ENCODE results near the gene RANBP3.

DNA sequence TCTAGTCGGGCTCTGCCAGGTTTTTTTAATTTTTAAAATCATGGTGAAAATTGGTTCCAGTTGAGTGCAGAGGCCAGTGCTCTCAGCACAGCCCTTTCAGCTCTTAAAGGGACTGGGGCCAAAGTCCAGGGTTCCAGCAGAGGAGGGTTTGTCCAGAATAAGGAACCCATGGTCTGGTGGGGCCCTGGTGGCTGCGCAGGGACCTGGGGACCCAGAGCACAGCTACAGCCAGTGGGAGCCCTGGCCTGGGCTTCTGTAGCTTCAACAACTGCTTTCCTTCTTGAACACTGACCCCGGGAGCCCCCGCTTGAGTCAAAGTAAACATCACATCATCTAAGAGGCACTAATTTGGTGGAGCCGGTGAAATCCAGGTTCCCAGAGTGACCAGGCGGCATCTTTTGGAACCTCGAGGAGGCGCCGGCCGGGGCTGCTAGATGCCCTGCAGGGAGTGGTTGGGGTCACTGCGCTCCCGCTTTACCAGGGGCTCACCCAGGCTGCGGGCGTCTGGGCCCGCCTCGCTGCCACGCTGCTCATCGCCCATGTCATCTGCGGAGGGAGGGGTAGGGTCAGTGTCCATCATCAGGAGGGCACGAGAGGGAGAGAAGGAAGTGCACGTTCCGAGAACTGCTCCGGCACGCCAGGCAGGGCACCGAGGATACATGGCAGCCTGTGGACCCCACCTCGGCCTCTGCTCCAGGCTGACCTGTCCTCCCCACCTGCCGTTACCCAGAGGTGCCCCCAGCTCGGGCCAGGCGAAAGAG is 16.6 kb upstream of the RANBP3 start:
- TF ChIP-seq, protein P1, sequence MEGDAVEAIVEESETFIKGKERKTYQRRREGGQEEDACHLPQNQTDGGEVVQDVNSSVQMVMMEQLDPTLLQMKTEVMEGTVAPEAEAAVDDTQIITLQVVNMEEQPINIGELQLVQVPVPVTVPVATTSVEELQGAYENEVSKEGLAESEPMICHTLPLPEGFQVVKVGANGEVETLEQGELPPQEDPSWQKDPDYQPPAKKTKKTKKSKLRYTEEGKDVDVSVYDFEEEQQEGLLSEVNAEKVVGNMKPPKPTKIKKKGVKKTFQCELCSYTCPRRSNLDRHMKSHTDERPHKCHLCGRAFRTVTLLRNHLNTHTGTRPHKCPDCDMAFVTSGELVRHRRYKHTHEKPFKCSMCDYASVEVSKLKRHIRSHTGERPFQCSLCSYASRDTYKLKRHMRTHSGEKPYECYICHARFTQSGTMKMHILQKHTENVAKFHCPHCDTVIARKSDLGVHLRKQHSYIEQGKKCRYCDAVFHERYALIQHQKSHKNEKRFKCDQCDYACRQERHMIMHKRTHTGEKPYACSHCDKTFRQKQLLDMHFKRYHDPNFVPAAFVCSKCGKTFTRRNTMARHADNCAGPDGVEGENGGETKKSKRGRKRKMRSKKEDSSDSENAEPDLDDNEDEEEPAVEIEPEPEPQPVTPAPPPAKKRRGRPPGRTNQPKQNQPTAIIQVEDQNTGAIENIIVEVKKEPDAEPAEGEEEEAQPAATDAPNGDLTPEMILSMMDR (IDR thresholded peaks at IDR 0.05 in 2 of 3, conservative IDR thresholded peaks at IDR 0.05 in 1 of 3; ENCODE audit: borderline replicate concordance in 1 of 3, insufficient read depth in 1 of 3, low read depth in 2 of 3, low read length in 2 of 3) = no peak
- no peak for TF ChIP-seq RAD21 (IDR thresholded peaks at IDR 0.05; ENCODE audit: low read depth)
- TF ChIP-seq, protein P2, sequence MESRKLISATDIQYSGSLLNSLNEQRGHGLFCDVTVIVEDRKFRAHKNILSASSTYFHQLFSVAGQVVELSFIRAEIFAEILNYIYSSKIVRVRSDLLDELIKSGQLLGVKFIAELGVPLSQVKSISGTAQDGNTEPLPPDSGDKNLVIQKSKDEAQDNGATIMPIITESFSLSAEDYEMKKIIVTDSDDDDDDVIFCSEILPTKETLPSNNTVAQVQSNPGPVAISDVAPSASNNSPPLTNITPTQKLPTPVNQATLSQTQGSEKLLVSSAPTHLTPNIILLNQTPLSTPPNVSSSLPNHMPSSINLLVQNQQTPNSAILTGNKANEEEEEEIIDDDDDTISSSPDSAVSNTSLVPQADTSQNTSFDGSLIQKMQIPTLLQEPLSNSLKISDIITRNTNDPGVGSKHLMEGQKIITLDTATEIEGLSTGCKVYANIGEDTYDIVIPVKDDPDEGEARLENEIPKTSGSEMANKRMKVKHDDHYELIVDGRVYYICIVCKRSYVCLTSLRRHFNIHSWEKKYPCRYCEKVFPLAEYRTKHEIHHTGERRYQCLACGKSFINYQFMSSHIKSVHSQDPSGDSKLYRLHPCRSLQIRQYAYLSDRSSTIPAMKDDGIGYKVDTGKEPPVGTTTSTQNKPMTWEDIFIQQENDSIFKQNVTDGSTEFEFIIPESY (IDR thresholded peaks at IDR 0.05; ENCODE audit: extremely low read depth, insufficient replicate concordance, low read length) = no peak
- TF ChIP-seq SP1 (IDR thresholded peaks at IDR 0.05; ENCODE audit: low read depth) = no peak
- TF ChIP-seq, protein P3, sequence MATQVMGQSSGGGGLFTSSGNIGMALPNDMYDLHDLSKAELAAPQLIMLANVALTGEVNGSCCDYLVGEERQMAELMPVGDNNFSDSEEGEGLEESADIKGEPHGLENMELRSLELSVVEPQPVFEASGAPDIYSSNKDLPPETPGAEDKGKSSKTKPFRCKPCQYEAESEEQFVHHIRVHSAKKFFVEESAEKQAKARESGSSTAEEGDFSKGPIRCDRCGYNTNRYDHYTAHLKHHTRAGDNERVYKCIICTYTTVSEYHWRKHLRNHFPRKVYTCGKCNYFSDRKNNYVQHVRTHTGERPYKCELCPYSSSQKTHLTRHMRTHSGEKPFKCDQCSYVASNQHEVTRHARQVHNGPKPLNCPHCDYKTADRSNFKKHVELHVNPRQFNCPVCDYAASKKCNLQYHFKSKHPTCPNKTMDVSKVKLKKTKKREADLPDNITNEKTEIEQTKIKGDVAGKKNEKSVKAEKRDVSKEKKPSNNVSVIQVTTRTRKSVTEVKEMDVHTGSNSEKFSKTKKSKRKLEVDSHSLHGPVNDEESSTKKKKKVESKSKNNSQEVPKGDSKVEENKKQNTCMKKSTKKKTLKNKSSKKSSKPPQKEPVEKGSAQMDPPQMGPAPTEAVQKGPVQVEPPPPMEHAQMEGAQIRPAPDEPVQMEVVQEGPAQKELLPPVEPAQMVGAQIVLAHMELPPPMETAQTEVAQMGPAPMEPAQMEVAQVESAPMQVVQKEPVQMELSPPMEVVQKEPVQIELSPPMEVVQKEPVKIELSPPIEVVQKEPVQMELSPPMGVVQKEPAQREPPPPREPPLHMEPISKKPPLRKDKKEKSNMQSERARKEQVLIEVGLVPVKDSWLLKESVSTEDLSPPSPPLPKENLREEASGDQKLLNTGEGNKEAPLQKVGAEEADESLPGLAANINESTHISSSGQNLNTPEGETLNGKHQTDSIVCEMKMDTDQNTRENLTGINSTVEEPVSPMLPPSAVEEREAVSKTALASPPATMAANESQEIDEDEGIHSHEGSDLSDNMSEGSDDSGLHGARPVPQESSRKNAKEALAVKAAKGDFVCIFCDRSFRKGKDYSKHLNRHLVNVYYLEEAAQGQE (IDR thresholded peaks at IDR 0.05; ENCODE audit: low read depth) = no peak
- TF ChIP-seq ZFX (IDR thresholded peaks at IDR 0.05) = no peak
- no peak for TF ChIP-seq JUND (IDR thresholded peaks at IDR 0.05)

Data from HCT116 (cell line).